NCI-H1417 (cell line): Measurements from ENCODE around the gene TRAF3IP3.
A peak's percentile ranks its signal among the peaks of the same experiment; 100 is the strongest.

Experiments used
- DNase-seq, 3 experiments: peaks; one replicate each; lab custom pipeline; 2025; lab: John Stamatoyannopoulos, UW

Gene TRAF3IP3

GRCh38 chr1:209738270-209738669 lies 17.6 kb upstream of the TRAF3IP3 start:
- no peak for DNase-seq

- DNase-seq, result no peak
These were observed 14.7 kb upstream of the TRAF3IP3 start for GRCh38 chr1:209741193-209741592.

GRCh38 chr1:209741889-209742288 lies 14.0 kb upstream of the TRAF3IP3 start:
- DNase-seq, result no peak

GRCh38 chr1:209742409-209743144 lies 13.3 kb upstream of the TRAF3IP3 start:
- DNase-seq, result no peak

GRCh38 chr1:209743145-209743482 lies 12.7 kb upstream of the TRAF3IP3 start:
- DNase-seq, result no peak

- DNase-seq, result peak in 1 of 3 experiments; percentile 8
These were observed 9.2 kb upstream of the TRAF3IP3 start for GRCh38 chr1:209746451-209747165.

GRCh38 chr1:209747580-209748262 lies 8.1 kb upstream of the TRAF3IP3 start:
- no peak for DNase-seq

- DNase-seq, result no peak
These were observed 7.2 kb upstream of the TRAF3IP3 start for GRCh38 chr1:209748620-209749019.

GRCh38 chr1:209749205-209749604 lies 6.6 kb upstream of the TRAF3IP3 start:
- DNase-seq, result no peak

- peak in 1 of 3 experiments; percentile 18 for DNase-seq
These were observed 6.1 kb upstream of the TRAF3IP3 start for GRCh38 chr1:209749670-209750323.

GRCh38 chr1:209751627-209752231 lies 4.1 kb upstream of the TRAF3IP3 start:
- DNase-seq, result no peak

- no peak for DNase-seq
These were observed 3.0 kb upstream of the TRAF3IP3 start for GRCh38 chr1:209752890-209753289.

GRCh38 chr1:209755256-209755655 lies 597 bp upstream of the TRAF3IP3 start:
- DNase-seq, result no peak

- DNase-seq, result no peak
These were observed 977 bp downstream of the TRAF3IP3 start for GRCh38 chr1:209756615-209757445.

GRCh38 chr1:209758400-209758799 lies 2.5 kb downstream of the TRAF3IP3 start:
- no peak for DNase-seq

- no peak for DNase-seq
These were observed 4.0 kb downstream of the TRAF3IP3 start for GRCh38 chr1:209759829-209760359.

GRCh38 chr1:209761011-209761635 lies 5.3 kb downstream of the TRAF3IP3 start:
- DNase-seq, result no peak

- DNase-seq, result no peak
These were observed 10.2 kb downstream of the TRAF3IP3 start for GRCh38 chr1:209766051-209766450.

GRCh38 chr1:209767096-209767495 lies 11.2 kb downstream of the TRAF3IP3 start:
- no peak for DNase-seq

GRCh38 chr1:209767706-209768105 lies 11.9 kb downstream of the TRAF3IP3 start:
- no peak for DNase-seq
